ENCODE measurements around the gene VWA8.

VWA8 gene

DNA sequence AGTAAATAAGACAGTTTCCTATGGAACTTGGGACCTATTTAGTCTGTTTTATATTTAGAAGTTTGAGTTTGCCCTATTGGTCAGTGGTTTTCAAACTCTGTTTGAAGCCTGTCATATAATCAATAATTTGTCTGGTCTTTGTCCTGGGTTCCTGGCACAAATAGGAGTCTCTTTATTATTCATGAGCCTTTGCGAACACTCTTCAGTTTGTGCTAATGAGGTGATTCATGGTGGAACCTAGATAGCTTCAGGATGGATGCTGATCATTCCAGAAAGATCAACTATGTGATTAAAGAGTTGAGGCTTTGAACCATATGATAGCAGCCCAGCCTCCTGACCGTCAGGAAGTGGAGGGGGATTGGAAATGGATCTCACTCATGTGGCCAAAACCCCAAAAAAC, 10.0 kb upstream of the VWA8 start:
- H3K9me3 ChIP-seq (replicated peaks; ENCODE audit: insufficient read depth, low read length): no peaks in the 10 kb centered on the region
- H2AFZ ChIP-seq (ENCODE audit: low read length): no peak overlapping the region
- H3K27ac ChIP-seq (ENCODE audit: low read length): no peak overlapping the region
- no peaks in the 10 kb centered on the region for H3K36me3 ChIP-seq (replicated peaks; ENCODE audit: insufficient read depth, low read length)
- no peak for TF ChIP-seq EZH2 (optimal IDR thresholded peaks at IDR 0.05; ENCODE audit: low read depth, low read length)
- TF ChIP-seq, protein P1, sequence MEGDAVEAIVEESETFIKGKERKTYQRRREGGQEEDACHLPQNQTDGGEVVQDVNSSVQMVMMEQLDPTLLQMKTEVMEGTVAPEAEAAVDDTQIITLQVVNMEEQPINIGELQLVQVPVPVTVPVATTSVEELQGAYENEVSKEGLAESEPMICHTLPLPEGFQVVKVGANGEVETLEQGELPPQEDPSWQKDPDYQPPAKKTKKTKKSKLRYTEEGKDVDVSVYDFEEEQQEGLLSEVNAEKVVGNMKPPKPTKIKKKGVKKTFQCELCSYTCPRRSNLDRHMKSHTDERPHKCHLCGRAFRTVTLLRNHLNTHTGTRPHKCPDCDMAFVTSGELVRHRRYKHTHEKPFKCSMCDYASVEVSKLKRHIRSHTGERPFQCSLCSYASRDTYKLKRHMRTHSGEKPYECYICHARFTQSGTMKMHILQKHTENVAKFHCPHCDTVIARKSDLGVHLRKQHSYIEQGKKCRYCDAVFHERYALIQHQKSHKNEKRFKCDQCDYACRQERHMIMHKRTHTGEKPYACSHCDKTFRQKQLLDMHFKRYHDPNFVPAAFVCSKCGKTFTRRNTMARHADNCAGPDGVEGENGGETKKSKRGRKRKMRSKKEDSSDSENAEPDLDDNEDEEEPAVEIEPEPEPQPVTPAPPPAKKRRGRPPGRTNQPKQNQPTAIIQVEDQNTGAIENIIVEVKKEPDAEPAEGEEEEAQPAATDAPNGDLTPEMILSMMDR (IDR thresholded peaks at IDR 0.05; ENCODE audit: low read length): no peak
- TF ChIP-seq EZH2phosphoT487 (IDR thresholded peaks at IDR 0.05; ENCODE audit: low read length): no peak
- no peaks in the 10 kb centered on the region for H3K9me2 ChIP-seq (replicated peaks; ENCODE audit: insufficient read depth, low read length)
- DNase-seq: no peak
- no peak overlapping the region for H3K4me3 ChIP-seq (ENCODE audit: low read length)
- no peaks in the 10 kb centered on the region for H3F3A ChIP-seq (ENCODE audit: insufficient read depth, low read length)
- H3K9ac ChIP-seq (ENCODE audit: low read length): no peak overlapping the region
- H3K4me1 ChIP-seq (ENCODE audit: low read length): no peaks in the 10 kb centered on the region
- H3K79me2 ChIP-seq (ENCODE audit: low read length): no peaks in the 10 kb centered on the region
- H3K27me3 ChIP-seq (replicated peaks; ENCODE audit: insufficient read depth, low read length): no peaks in the 10 kb centered on the region
- no peak overlapping the region for H3K4me2 ChIP-seq (ENCODE audit: low read depth, low read length)
- H4K20me1 ChIP-seq (ENCODE audit: insufficient read depth, low read length): no peaks in the 10 kb centered on the region

DNA sequence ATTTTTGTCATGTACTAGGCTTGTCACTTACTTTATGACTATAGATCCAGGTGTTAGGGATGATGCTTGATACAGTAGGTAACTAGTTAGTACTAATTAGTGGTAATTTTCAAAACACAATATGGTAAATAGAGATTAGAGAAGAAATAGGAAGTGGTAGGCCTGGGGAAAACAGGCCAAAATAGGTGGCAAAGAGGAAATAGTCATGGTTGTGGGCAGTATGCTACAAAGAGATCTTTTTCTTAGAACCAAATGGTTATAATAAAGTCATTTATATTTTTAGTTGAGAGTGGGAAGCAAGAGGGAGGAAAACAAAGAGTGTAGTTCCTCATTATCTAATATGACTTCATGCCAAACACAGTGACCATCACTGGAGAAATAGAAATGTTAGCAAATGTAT, 9.1 kb upstream of the VWA8 start:
- no peaks in the 10 kb centered on the region for H4K20me1 ChIP-seq (ENCODE audit: insufficient read depth, low read length)
- no peak overlapping the region for H3K27ac ChIP-seq (ENCODE audit: low read length)
- H2AFZ ChIP-seq (ENCODE audit: low read length): no peak overlapping the region
- H3K4me1 ChIP-seq (ENCODE audit: low read length): no peaks in the 10 kb centered on the region
- H3K9ac ChIP-seq (ENCODE audit: low read length): no peak overlapping the region
- H3K79me2 ChIP-seq (ENCODE audit: low read length): no peaks in the 10 kb centered on the region
- DNase-seq: no peak
- H3K4me3 ChIP-seq (ENCODE audit: low read length): no peak overlapping the region
- TF ChIP-seq, protein P1 (IDR thresholded peaks at IDR 0.05; ENCODE audit: low read length): no peak
- TF ChIP-seq EZH2phosphoT487 (IDR thresholded peaks at IDR 0.05; ENCODE audit: low read length): no peak
- no peak for TF ChIP-seq EZH2 (optimal IDR thresholded peaks at IDR 0.05; ENCODE audit: low read depth, low read length)
- no peaks in the 10 kb centered on the region for H3K27me3 ChIP-seq (replicated peaks; ENCODE audit: insufficient read depth, low read length)
- H3K9me3 ChIP-seq (replicated peaks; ENCODE audit: insufficient read depth, low read length): no peaks in the 10 kb centered on the region
- no peak overlapping the region for H3K4me2 ChIP-seq (ENCODE audit: low read depth, low read length)
- no peaks in the 10 kb centered on the region for H3K9me2 ChIP-seq (replicated peaks; ENCODE audit: insufficient read depth, low read length)
- no peaks in the 10 kb centered on the region for H3F3A ChIP-seq (ENCODE audit: insufficient read depth, low read length)
- H3K36me3 ChIP-seq (replicated peaks; ENCODE audit: insufficient read depth, low read length): no peaks in the 10 kb centered on the region

DNA sequence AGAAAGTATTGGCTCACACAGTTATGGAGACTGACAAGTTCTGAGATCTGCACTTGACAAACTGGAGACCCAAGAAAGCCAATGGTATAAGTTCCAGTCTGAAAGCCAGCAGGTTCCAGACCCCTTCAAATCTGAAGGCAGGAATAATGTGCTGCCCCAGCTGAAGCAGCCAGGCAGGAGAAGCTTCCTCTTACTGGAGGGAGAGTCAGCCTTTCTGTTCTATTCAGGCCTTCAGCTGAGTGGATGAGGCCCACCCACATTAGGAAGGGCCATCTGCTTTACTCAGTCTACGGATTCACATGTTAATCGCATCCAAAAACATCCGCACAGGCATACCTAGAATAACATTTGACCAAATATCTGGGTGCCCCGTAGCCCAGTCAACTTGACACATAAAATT, 8.2 kb upstream of the VWA8 start:
- H3K9ac ChIP-seq (ENCODE audit: low read length): no peak overlapping the region
- H3K4me2 ChIP-seq (ENCODE audit: low read depth, low read length): no peak overlapping the region
- H3K27ac ChIP-seq (ENCODE audit: low read length): no peak overlapping the region
- no peak for DNase-seq
- no peak for TF ChIP-seq EZH2 (optimal IDR thresholded peaks at IDR 0.05; ENCODE audit: low read depth, low read length)
- TF ChIP-seq, protein P1 (IDR thresholded peaks at IDR 0.05; ENCODE audit: low read length): no peak
- no peak for TF ChIP-seq EZH2phosphoT487 (IDR thresholded peaks at IDR 0.05; ENCODE audit: low read length)
- H3K9me2 ChIP-seq (replicated peaks; ENCODE audit: insufficient read depth, low read length): no peaks in the 10 kb centered on the region
- no peaks in the 10 kb centered on the region for H3K9me3 ChIP-seq (replicated peaks; ENCODE audit: insufficient read depth, low read length)
- H3K36me3 ChIP-seq (replicated peaks; ENCODE audit: insufficient read depth, low read length): no peaks in the 10 kb centered on the region
- H3K4me1 ChIP-seq (ENCODE audit: low read length): no peaks in the 10 kb centered on the region
- H3K4me3 ChIP-seq (ENCODE audit: low read length): no peak overlapping the region
- no peaks in the 10 kb centered on the region for H3F3A ChIP-seq (ENCODE audit: insufficient read depth, low read length)
- H3K79me2 ChIP-seq (ENCODE audit: low read length): no peaks in the 10 kb centered on the region
- no peaks in the 10 kb centered on the region for H3K27me3 ChIP-seq (replicated peaks; ENCODE audit: insufficient read depth, low read length)
- no peak overlapping the region for H2AFZ ChIP-seq (ENCODE audit: low read length)
- H4K20me1 ChIP-seq (ENCODE audit: insufficient read depth, low read length): no peaks in the 10 kb centered on the region
